HuH-7 (cell line): Measurements from ENCODE around the gene PRRT1.
A peak's percentile ranks its signal among the peaks of the same experiment; 100 is the strongest.
"Not testable (repeated sequence)": the region's sequence is repeated elsewhere in the genome, so short reads cannot be mapped to it uniquely, and the experiment has no call there.

Experiments
- DNase-seq: peaks from one replicate; pipeline ENCODE4 v3.0.0; 2011; ENCODE audit warnings: low spot score

Gene PRRT1

DNA sequence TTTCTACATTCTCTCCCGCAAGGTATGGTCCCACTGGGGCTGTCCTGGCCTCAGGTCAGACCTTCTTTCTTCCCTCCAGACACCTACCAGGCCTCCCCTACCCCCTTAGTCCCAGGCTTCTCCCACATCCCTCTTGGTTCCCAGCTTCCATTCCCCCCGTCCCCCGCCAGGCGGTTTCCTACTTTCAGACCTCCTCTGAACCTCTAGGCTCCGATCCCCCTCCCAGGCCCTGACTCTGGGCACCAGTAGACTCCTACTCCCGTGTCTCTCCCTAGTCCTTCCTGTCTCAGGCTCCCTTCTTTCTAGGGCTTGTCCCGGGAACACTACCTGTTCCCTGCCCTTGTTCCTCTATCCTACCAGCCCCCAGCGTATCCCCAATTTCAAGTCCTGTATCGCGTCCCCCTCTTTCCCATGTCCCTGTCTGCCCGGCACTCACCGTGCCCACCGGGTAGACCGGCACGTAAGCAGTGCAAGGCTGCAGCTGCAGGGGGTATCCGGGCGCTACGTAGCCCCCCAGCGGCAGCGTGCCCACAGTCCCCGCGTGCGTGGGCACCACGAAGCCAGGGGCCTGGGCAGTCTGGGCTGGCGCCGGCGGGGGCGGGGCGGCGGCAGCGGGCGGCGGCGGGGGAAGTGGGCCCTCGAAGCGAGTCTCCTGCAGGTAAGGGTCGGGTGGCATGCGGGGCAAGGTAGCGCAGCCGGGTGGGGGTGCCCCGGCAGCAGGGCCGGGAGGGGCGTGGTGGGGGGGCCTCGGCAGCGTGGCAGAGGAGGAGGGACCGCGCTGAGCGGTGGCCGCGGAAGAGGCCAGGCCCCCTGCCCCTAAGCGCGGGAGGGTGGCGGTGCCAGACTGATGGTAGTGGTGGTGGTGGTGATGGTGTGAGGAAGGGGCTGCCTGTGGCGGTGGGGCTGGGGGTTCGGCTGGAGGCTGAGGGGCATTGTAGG, 1.5 kb downstream of the PRRT1 start:
- no peak for DNase-seq

DNA sequence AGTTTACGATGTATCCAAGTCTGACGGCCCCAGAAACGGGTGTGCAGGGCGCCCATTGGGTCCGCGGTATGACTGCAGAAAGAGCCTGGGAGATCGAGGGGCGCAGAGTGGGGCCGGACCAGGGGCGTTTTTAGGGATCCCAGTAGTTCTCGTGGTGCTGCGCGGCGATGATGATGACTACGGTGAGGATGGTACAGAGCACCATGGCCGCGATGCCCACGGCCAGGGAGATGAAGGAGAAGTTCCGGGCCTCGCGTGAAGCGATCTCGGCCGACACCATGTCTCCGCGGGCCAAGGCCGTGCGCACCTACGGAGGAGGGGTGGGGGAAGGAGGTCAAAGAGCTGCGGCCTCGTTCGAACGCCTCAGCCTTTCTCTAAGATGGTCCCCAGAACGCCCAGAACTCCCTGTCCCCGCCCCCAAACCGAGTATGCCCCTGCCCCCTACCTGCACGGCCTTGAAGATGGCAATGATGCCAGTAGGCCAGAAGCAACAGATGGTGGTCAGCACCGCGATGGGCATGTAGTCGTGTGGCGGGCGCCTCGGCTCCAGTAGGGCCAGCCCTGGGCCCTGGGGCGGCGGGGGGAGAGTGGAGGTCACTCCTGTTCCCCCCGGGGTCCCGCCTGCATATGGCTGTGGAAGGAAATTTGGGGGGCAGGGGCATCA, 2.5 kb downstream of the PRRT1 start:
- no peak for DNase-seq

DNA sequence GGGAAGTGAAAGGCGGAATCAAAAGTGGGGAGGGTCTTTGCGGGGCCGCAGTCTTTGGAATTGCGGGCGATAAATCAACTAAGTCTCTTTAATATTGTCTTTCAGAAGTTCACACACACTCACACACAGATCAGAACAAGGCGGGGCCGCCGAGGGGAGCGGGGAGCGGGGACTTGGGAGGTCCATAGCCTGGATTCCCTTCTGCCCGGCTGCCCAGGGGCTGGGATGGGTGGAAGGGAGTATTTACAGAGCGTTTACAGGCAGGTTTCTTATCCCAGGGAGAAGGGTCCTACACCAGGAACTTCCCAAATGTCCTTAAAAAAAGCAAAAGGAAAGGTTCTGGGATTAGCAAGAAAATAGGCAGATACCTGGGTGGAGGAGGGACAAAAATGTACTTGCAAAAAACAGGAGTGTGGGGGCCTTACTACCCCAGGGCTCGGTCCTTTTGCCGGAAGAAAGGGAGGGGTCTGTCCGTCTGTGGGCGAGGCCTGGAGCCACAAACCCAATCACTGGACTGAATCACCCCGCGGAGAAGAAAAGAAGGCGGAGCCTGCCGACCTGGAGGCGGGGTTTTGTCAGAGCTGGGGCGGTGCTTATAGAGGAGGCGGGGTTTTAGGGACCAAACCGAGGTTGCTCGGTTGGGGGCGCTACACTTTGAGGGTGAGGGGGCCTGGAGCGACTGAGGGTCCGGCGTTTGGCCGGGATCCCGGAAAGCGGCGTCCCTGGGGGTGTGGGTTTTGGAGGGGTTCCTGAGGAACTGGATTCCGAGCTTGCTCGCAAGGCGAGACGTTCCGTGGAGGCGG, 3.2 kb downstream of the PRRT1 start:
- no peak for DNase-seq

DNA sequence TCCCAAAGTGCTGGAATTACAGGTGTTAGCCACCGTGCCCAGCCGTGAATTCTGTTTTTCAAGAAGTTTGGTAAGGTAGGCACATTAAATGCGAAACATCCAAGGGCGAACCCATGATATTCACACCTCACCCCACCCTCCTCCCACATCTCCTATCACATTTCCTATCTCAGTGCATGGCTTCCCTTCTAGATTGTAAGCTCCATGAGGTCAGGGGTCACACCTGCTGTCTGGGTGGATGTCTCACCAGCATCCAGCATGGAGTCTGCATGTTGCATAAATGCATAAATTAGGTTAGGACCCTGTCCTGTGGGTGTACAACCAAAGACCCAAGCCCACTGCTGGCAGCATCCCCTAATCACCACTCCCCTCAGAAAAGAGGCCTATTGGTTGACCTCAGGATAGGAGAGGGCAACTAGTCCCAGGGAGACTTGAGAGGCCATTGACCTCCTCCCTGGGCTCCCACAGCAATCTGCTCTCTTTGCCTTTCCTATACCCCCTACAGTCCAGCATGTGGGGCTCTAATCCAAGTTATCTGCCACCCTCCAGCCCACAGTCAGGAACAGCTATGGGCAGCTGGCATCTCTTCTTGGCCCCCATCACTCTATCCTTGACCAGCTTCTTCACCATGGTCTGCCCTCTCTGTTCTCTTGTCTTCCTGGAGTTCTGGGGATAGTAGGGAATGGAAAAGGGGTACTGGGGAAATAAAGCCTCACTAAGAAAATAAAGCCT, 4.2 kb downstream of the PRRT1 start:
- DNase-seq, result no peak

DNA sequence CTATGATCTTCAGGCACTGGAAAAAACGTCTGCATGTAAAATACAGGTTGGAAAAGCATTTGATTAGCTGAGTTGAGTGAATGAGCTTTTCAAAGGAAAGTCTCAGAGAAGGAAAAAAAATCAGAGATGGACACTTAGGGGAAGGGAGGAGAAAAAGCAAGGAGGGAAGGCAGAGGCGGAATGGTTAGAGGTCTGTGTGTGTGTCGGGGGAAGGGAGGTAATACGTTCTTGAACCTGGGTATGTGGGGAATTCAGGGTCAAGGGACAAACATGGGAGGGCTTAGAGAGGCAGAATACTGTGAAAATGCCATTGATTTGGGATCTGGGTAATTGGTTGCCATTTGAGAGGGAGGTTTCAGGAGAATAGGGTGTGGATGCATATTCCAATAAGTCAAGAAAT, 5.1 kb downstream of the PRRT1 start:
- no peak for DNase-seq

DNA sequence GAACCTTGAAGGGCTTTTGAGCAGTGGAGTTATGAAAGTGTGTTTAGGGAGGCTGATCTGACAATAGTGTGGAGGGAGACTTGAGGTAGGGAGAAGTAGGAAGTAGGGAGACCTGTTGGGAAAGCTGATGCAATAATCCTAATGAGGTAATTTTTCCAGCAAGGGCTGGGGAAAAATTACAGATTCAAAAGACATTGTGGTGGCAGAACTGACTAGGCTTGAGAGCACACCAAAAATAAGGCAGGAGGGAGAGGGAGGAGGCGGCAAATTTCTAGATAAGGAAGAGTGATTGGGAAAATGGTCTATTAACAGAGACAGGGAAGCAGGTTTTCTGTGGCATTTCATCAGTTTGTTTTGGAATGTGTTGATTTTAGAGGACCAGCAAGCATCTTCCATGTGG, 5.5 kb downstream of the PRRT1 start:
- no peak for DNase-seq

DNA sequence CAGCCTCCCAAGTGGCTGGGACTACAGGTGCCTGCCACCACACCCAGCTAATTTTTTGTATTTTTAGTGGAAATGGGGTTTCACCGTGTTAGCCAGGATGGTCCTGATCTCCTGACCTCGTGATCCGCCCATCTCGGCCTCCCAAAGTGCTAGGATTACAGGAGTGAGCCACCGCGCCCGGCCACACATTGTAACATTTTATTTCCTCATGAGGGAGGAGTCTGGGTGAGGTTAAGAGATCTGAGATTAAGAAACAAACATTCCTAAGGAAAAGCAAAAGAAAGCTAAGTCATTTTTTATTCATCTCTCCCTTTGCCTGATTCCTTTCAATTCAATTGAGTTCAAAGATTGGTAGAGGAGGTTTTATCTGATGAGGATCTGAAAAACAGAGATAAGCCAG, 7.5 kb downstream of the PRRT1 start:
- DNase-seq, result not testable (repeated sequence)

DNA sequence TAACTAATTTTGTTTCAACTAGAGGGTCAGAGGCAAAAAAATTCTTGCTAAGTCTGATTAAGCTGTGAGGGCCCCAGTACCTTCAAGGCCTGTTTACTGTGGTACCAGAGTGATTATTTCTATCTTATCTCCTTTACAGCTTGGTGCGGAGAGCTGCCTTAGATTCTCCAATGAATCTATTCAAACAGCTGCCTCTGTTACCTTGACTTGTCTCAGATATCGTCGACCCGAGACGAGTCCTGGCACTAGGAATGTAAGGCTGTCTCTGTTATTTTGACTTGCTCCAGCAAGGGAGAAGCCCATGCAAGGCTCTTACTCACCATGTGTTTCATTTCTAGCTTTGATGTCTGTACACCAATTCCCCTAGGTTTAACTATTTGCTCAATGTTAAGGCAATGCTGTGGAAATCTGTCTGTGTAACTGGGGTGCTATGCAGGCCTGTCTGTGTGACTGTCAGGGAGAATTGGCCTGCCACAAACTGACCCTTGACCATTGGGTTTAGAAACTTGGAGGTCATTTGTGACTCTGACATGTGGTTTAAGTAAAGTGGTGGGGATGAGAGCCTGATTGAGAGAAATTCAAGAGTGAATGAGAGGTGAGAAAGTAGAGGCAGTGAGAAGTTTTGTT, 11.2 kb downstream of the PRRT1 start:
- no peak for DNase-seq

DNA sequence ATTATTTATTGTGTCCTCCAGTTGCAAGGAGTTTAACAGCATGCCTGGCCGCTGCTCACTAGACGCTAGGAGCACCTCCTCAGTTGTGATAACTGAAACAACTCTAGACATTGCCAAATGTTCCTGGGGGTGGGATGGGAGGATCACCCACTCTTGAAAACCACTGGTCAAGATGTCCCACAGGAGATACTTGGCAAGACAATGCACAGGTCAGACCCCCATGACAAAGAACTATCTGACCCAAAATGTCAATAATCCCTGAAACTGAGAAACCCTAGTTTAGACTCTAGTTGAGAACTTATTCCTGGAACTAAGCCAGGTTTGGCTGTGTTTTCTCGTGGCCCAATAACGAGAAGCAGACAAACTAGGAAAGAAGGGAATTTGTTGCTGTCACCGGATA, 12.1 kb downstream of the PRRT1 start:
- no peak for DNase-seq

DNA sequence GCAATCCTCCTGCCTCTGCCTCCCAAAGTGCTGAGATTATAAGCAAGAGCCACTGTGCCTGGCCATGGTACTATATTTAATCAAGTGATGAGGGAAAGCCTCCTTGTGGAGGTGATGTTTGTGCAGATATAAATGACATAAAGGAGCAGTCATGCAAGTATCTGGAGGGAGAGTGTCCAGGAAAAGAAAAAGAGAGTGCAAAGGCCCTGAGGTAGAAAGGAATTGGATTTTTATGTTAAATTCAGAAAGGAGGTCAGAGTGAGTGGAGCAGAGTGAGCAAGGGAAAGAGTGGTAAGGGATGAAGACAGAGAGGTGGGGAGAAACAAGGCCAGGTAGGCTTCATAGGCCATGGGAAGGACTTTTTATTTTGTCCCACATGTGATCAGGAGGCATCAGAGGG, 14.3 kb downstream of the PRRT1 start:
- no peak for DNase-seq

DNA sequence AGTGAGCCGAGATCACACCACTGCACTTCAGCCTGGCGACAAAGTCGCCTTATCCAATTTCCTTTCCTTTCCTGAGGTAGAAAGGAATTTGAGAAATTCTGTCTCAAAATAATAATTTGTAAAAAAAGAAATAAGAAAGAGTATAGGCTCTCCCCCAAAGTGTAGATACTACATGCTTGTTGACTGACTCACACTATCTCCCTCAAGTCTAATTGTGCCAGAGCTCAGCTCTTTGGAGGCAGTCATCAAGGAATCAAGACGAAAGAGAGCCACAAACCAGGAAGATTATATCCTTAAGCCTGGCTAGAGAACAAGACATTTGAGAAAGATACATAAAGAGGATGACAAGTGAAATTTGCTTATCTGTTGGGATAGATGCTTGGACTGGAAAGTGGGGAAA, 18.0 kb downstream of the PRRT1 start:
- no peak for DNase-seq

DNA sequence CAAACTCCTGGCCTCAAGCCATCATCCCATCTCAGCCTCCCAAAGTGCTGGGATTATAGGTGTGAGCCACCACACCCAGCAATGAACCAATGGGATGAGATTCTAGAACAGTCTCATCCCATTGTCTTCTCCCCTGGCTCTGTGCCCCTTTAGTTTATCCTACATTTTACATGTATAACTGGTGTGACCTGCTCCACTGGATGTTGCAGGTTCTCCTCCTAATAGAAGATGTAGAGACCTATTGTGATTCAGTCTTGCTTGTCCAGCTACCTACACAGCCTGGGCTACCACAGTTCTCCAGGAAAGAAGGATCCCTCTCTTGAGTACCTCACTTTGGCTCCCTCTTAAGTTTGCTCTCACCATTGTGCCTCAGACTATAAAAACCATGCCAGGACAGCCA, 19.6 kb downstream of the PRRT1 start:
- DNase-seq, result no peak

DNA sequence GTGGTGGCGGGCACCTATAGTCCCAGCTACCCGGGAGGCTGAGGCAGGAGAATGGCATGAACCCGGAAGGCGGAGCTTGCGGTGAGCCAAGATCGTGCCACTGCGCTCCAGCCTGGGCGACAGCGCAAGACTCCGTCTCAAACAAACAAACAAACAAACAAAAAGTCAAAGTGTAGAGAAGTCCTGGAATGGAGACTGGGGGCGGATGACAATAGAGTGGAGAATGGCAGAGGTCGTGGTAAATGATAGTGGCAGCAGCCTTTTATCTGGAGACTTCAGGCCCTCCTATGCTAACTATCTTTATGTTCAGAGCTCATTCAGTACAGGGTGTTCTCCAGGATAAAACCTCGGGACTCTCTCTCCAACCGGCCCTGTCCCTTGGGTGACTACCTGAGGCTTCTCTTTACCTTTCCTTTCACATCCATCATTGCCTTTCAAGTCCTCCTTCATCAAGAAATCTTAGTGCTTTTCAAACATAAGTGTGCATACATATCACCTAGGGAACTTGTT, 20.2 kb downstream of the PRRT1 start:
- DNase-seq, result no peak

DNA sequence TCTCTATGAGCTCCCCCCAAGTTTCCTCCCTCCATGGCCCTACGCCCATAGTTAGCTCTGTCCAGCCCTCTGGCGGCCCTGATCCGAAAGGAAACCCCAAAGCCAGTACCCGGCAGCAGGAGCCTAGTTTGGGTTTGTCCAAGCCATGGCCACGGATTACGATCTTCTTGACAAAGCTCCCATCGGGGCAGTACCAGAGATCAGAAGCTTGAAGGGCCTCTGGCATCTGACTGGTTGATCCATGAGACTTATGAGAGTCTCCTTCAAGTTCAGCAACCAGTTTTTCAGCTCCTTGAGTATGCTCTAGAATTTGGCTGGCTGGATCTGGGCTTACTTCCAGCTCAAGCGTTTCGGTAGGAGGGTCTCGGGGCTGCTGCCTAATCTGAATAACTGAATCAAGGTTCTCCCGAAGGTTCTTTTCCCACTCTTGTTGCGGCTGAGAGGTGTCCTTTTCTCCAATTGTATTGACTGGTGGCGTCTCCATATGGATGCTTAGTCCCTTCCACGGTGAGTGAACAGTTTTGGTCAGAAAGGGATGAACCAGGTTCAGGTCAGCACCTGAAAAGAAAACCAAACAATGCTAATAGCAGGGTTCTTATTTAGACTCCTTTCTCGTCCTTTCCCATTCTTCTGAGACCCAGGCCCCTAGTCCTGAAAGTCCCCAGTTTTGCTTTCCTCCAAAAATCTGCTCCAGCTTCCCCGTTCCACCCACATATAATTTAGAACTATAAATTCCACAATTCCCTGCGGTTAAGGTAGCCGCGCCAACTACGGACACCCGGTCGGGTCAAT, 22.2 kb downstream of the PRRT1 start:
- DNase-seq, result no peak

DNA sequence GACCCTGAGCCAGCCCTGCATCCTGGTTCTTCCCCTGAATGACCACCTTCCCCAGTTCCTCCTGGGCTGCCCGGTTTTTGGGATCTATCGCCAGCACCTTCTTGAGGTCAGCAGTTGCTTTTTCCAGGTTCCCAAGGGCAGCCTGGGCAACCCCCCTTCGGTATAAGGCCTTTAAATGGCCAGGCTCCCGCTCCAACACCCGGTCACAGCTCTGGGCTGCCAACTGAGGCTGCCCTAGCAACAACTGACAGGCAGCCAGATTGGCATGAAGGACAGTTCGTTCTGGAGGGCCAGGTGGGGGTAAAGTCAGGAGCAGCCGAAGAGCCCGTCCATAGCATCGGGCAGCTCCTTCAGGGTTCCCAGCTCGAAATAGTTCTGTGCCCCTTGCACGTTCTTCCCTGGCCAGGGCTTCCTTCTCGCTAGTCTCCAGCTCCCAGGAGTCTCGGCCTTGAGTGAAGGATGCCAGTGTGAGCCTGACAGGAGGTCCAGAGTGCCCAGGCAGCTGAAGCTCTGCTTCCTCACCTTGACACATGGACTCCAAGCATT, 22.9 kb downstream of the PRRT1 start:
- no peak for DNase-seq

DNA sequence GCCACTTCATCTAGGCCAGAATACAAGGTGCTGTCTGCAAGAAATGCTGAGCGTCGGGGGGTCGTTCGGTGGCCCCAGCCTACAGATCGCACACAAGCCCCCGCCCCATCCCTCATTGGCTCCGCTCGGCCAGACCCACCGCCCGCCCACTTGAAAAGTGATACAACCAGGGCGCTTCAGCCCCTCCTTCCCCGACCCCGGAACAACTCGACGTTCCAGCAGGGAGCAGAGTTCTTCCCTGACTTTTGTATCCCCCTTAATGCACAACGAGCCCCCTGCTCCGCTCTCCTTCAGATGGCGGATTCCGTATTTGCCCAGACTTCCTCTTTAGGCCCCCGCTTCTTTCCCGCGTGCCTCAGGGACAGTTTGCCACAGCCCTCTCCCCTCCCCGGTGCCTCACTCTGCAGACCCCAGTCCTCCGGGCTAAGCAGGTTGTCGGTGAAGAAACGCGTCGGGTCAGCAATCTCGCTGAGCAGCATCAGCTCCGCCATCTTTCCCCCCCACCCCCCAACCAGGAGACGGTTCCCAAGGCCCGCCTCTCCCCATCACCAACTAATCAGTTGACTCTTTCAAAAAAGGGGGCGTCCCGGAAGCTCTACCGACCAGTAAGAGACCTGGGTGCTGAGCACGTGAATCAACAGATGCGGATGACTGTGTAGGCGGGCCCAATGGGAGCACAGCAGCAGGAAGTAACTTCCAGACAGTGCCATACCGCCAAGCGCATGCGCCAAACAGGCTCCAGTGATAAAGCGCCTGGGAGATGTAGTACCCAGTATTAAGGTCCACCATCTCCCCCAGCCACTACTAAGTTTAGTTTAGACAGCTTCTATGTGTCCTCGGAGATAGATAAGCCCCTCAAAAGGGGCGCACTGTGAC, 23.8 kb downstream of the PRRT1 start, which contains the start of gene ATF6B:
Gene ATF6B (minus strand): TSS at position 530 of the 876 bp plus-strand sequence. CDS start 39 bp downstream, at position 491.
- DNase-seq, result peak; percentile 90

DNA sequence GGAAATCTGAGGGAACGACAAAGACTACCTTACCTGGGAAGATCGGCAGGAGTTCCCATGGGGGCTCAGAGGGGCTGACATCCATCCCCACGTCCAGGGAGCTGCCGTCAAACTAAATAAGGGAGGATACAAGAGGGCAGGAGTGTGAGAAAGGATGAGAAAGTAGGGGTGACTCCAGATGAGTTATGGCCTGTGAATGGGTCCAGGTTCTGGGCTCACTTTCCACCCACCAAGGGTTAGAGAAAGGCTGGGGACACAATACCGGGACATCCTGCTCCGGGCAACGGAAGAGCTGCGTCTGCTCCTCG, 24.4 kb downstream of the PRRT1 start:
- DNase-seq, result no peak

DNA sequence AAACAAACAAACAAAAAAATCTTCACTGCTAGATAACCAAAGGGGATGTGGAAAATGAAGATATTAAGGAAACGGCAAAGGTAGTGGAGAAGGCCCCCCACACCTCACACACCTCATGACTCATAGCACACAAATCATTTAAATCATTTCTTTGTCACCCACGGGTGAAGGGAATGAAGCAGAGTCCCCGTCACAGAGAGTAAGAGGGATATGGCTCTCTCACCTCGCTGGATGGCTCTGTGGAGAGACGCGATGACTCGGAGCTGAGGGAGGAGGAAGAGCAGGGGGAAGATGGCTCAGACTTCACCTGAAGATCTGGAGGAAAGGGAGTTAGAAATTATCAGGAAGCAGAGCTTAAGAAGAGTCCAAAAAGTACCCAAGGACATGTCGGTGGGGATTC, 24.9 kb downstream of the PRRT1 start:
- DNase-seq, result no peak

DNA sequence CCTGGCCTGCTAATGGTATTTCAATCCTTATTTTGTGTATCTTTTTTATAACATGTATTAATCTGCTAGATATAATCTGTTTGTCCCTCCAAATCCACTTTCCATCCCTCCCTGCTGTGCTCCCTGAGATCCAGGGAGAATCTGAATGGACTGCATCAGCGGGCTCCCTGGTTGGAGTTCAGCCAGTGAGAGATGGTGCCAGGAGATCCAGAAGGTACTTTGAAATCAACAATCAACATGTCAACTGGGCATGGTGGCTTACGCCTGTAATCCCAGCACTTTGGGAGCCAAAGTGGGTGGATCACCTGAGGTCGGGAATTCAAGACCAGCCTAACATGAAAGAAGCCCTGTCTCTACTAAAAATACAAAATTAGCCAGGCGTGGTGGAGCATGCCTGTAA, 28.1 kb downstream of the PRRT1 start:
- no peak for DNase-seq
